IMR-90 (cell line): ENCODE results near the gene GGA3. TPM values are rescaled to one million over a fixed set of nuclear protein-coding genes. Genes with fewer than 3 reads are reported as not detected.

Source experiments
- ATAC-seq: fragments of 200-7000 bp; cut with Tn5 transposase; 2 replicates; pipeline ENCODE4 v1.9.1; 2020; ENCODE audit warnings: low read depth, mild to moderate bottlenecking, moderate library complexity
- BruUV-seq: library from RNA; stranded (reverse); fragments of 400-500 nt; replicated peaks from 2 replicates; lab custom pipeline; 2021; lab: Mats Ljungman, UMichigan
- CTCF ChIA-PET: fragments of 300-600 bp; formaldehyde crosslinking; extraction: SDS; loops from one replicate; lab custom pipeline; 2021; ENCODE audit warnings: antibody characterized with exemption; lab: Yijun Ruan, JAX
- POLR2A ChIA-PET: fragments of 300-600 bp; sonication (Branson Sonifier 250); formaldehyde crosslinking; loops from one replicate; lab custom pipeline; 2022; ENCODE audit warnings: antibody characterized with exemption; ENCODE audit not compliant: unreplicated experiment; lab: Charles Lee
- DNase-seq: peaks from one replicate; pipeline ENCODE4 v3.0.0; 2013
- H2AFZ ChIP-seq: replicated peaks from 2 replicates; pipeline ENCODE3; 2013; ENCODE audit warnings: low read length, mild to moderate bottlenecking; ENCODE audit not compliant: poor library complexity
- H2AK5ac ChIP-seq: 2 replicates; pipeline ENCODE4 v1.6.1; 2013; ENCODE audit warnings: low read depth, low read length, inconsistent platforms
- H2AK9ac ChIP-seq: replicated peaks from 2 replicates; pipeline ENCODE3; 2013; ENCODE audit warnings: mild to moderate bottlenecking, low read depth, low read length, moderate library complexity; ENCODE audit not compliant: poor library complexity
- H2BK120ac ChIP-seq: 2 replicates; pipeline ENCODE4 v1.6.1; 2013; ENCODE audit warnings: low read depth, low read length, inconsistent platforms
- H2BK15ac ChIP-seq: 3 replicates; pipeline ENCODE4 v1.6.1; 2013; ENCODE audit warnings: low read depth, low read length, inconsistent platforms
- H2BK20ac ChIP-seq: 2 replicates; pipeline ENCODE4 v1.6.1; 2013; ENCODE audit warnings: low read depth, mild to moderate bottlenecking, inconsistent platforms, low read length, moderate library complexity
- H2BK5ac ChIP-seq: 2 replicates; pipeline ENCODE4 v1.6.1; 2013; ENCODE audit warnings: mild to moderate bottlenecking, low read depth, low read length, inconsistent platforms; ENCODE audit not compliant: poor library complexity, severe bottlenecking
- H3K14ac ChIP-seq: replicated peaks from 2 replicates; pipeline ENCODE4 v1.6.1; 2013; ENCODE audit warnings: low read depth, low read length, inconsistent platforms
- H3K18ac ChIP-seq: 2 replicates; pipeline ENCODE4 v1.6.1; 2013; ENCODE audit warnings: low read depth, low read length, control low read depth
- H3K23ac ChIP-seq: 2 replicates; pipeline ENCODE4 v1.6.1; 2013; ENCODE audit warnings: low read depth, low read length, inconsistent platforms
- H3K27ac ChIP-seq: 2 replicates; pipeline ENCODE4 v1.5.1; 2013; ENCODE audit warnings: mild to moderate bottlenecking, control low read depth, low read length; ENCODE audit not compliant: insufficient read depth
- H3K27me3 ChIP-seq: 2 replicates; pipeline ENCODE4 v1.6.1; 2013; ENCODE audit warnings: low read length; ENCODE audit not compliant: control insufficient read depth, insufficient read depth
- H3K36me3 ChIP-seq: 2 replicates; pipeline ENCODE4 v1.6.1; 2013; ENCODE audit warnings: low read length, mixed read lengths; ENCODE audit not compliant: control insufficient read depth, insufficient read depth
- H3K4ac ChIP-seq: 2 replicates; pipeline ENCODE4 v1.6.1; 2013; ENCODE audit warnings: low read depth, low read length, inconsistent platforms
- H3K4me1 ChIP-seq: 2 replicates; pipeline ENCODE4 v1.6.1; 2013; ENCODE audit warnings: low read length, mixed read lengths; ENCODE audit not compliant: control insufficient read depth, insufficient read depth
- H3K4me2 ChIP-seq: 2 replicates; pipeline ENCODE4 v1.6.1; 2013; ENCODE audit warnings: low read depth, mild to moderate bottlenecking, control low read depth, low read length, moderate library complexity
- H3K4me3 ChIP-seq: 2 replicates; pipeline ENCODE4 v1.5.1; 2013; ENCODE audit warnings: low read depth, mild to moderate bottlenecking, control low read depth, low read length, moderate library complexity; ENCODE audit not compliant: insufficient read depth
- H3K56ac ChIP-seq: 2 replicates; pipeline ENCODE4 v1.6.1; 2013; ENCODE audit warnings: low read length, inconsistent platforms; ENCODE audit not compliant: insufficient read depth; ENCODE audit errors: extremely low read depth
- H3K79me1 ChIP-seq, 2 experiments: 2 replicates each; pipeline ENCODE4 v1.6.1; 2013; ENCODE audit warnings: low read length in 2 of 2, inconsistent platforms in 1 of 2, low read depth in 1 of 2
- H3K9ac ChIP-seq: 2 replicates; pipeline ENCODE4 v1.6.1; 2013; ENCODE audit warnings: low read depth, low read length, control low read depth
- H3K9me1 ChIP-seq: 2 replicates; pipeline ENCODE4 v1.6.1; 2013; ENCODE audit warnings: low read length, inconsistent platforms; ENCODE audit not compliant: insufficient read depth
- H3K9me3 ChIP-seq: 2 replicates; pipeline ENCODE4 v1.6.1; 2013; ENCODE audit warnings: low read length; ENCODE audit not compliant: control insufficient read depth, insufficient read depth
- H4K20me1 ChIP-seq: 2 replicates; pipeline ENCODE4 v1.6.1; 2013; ENCODE audit warnings: low read length, inconsistent platforms; ENCODE audit not compliant: insufficient read depth
- H4K5ac ChIP-seq: 2 replicates; pipeline ENCODE4 v1.6.1; 2013; ENCODE audit warnings: mild to moderate bottlenecking, low read depth, low read length, control low read depth
- H4K8ac ChIP-seq, 2 experiments: 2 replicates each; pipeline ENCODE4 v1.6.1; 2013; ENCODE audit warnings: low read depth in 2 of 2, low read length in 2 of 2, control low read depth in 1 of 2, inconsistent platforms in 1 of 2
- H4K91ac ChIP-seq: 2 replicates; pipeline ENCODE4 v1.6.1; 2013; ENCODE audit warnings: low read depth, low read length, inconsistent platforms; ENCODE audit not compliant: insufficient read depth
- BHLHE40 ChIP-seq: fragments of 150-350 bp; IDR thresholded peaks from 2 replicates; pipeline ENCODE4 v1.6.1; 2016; ENCODE audit warnings: mild to moderate bottlenecking, low read depth, low read length
- CEBPB ChIP-seq: IDR thresholded peaks from 2 replicates; pipeline ENCODE4 v1.6.1; 2012; ENCODE audit warnings: low read depth, low read length, improper control_type of control experiment
- FOS ChIP-seq: fragments of 150-350 bp; IDR thresholded peaks from 2 replicates; pipeline ENCODE4 v1.6.1; 2016; ENCODE audit warnings: low read depth, low read length
- MAFK ChIP-seq: IDR thresholded peaks from 2 replicates; pipeline ENCODE4 v1.6.1; 2012; ENCODE audit warnings: low read depth, low read length, improper control_type of control experiment
- MAZ ChIP-seq: IDR thresholded peaks from 2 replicates; pipeline ENCODE4 v1.6.1; 2012; ENCODE audit warnings: low read depth, mild to moderate bottlenecking, low read length, improper control_type of control experiment, moderate library complexity, borderline replicate concordance
- SMC3 ChIP-seq: fragments of 150-350 bp; IDR thresholded peaks from 2 replicates; pipeline ENCODE4 v1.6.1; 2016; ENCODE audit warnings: low read depth, mild to moderate bottlenecking, antibody characterized with exemption, low read length, moderate library complexity
- USF2 ChIP-seq: fragments of 150-350 bp; IDR thresholded peaks from 2 replicates; pipeline ENCODE4 v1.6.1; 2017; ENCODE audit warnings: mild to moderate bottlenecking, antibody characterized with exemption, low read length, low read depth
- WGBS, 2 experiments: methylation state at CpG; one replicate each; pipeline versions ENCODE4 v1.1.5 to v1.1.7; 2013; ENCODE audit warnings: missing lambda C conversion rate in 2 of 2; ENCODE audit not compliant: insufficient read length in 1 of 2; ENCODE audit errors: extremely low coverage in 2 of 2; 5-methylcytosine and 5-hydroxymethylcytosine counted together
- dilution Hi-C: fragments of 300-500 bp; cut with HindIII; formaldehyde crosslinking; loops from one replicate; pipeline ENCODE4 v1.14.3; 2018; ENCODE audit warnings: low sequenced_read_pairs; ENCODE audit not compliant: unreplicated experiment
- in situ Hi-C: fragments of 300-500 bp; cut with MboI; formaldehyde crosslinking; loops from 3 replicates; pipeline ENCODE4 v1.14.3; 2019; ENCODE audit warnings: low sequenced_read_pairs, inconsistent platforms, mixed read lengths
- intact Hi-C: fragments of 100-400 bp; cut with micrococcal nuclease; formaldehyde crosslinking; loops from 2 replicates; pipeline ENCODE4 v1.10.0; 2022
- polyA plus RNA-seq, 3 experiments: library from polyadenylated mRNA; depleted of rRNA; stranded (reverse); fragments of >200 nt; gene quantifications; 2 replicates each; pipeline ENCODE4 v1.2.3, GENCODE V29; 2012; ENCODE audit warnings: low replicate concordance in 1 of 3
- total RNA-seq: library from RNA; depleted of rRNA; stranded (reverse); fragments of >200 nt; gene quantifications from 2 replicates; pipeline ENCODE4 v1.2.3, GENCODE V29; 2012

GGA3 gene
- total and polyA plus RNA-seq, 2 of the 4 experiments (the other 2 are of a cell fraction): 15.1 to 35.2 TPM

GRCh38 chr17:75273977-75274708 lies 12.7 kb upstream of the GGA3 start:
- ATAC-seq (no peak), DNase-seq (peak; percentile 77)
- no peak overlapping the region for H4K5ac ChIP-seq
- no peaks in the 10 kb centered on the region for H3K36me3 ChIP-seq
- H3K9me3 ChIP-seq: no peaks in the 10 kb centered on the region
- no peak overlapping the region for H4K91ac ChIP-seq
- no peak overlapping the region for H2AFZ ChIP-seq
- no peak overlapping the region for H3K4ac ChIP-seq
- no peaks in the 10 kb centered on the region; the same call in none of the 2 replicates for H4K20me1 ChIP-seq
- H4K8ac ChIP-seq: peak overlapping the region in 1 of 2 experiments; percentile 26; a peak in 1 of 4 replicates
- H3K56ac ChIP-seq: no peak overlapping the region
- WGBS, 2 experiments: 18% methylated on average over 3 of the region's 7 CpGs; no CpG with 5 or more reads in 1 of the 2 experiments
- in situ Hi-C loops: no loop called here
- no peak overlapping the region; the same call in 1 of the 2 replicates for H3K14ac ChIP-seq
- H3K18ac ChIP-seq: no peak overlapping the region
- H2BK120ac ChIP-seq: no peak overlapping the region
- H3K27me3 ChIP-seq: no peaks in the 10 kb centered on the region
- H3K23ac ChIP-seq: no peak overlapping the region
- ChIA-PET POLR2A (no interaction called here), CTCF (interaction anchor here (1.1 kb wide), 1 partner anchor 120 kb away, joined by 3 read pairs; no protein-coding TSS in a partner anchor)
- peaks cover 18% of the 10 kb centered on the region for H3K4me1 ChIP-seq
- H3K79me1 ChIP-seq: peaks cover 4 to 11% of the 10 kb centered on the region in 2 experiments; a peak in 3 of 4 replicates
- no peak overlapping the region for H2AK9ac ChIP-seq
- dilution Hi-C loops: no loop called here
- H3K9me1 ChIP-seq: peaks cover 17% of the 10 kb centered on the region
- no peak overlapping the region for H3K27ac ChIP-seq
- H2BK5ac ChIP-seq: no peak overlapping the region
- H3K9ac ChIP-seq: no peak overlapping the region
- no peak overlapping the region for H2BK15ac ChIP-seq
- H3K4me2 ChIP-seq: no peak overlapping the region
- no peak overlapping the region for H3K4me3 ChIP-seq
- BruUV-seq: no TSS peak
- TF ChIP-seq CEBPB (0 out of 2 replicates have a peak, but pooled peaks have one; percentile 34), SMC3 (no peak), MAZ (no peak), BHLHE40 (no peak), MAFK (no peak), FOS (no peak), USF2 (no peak)
- intact Hi-C loops: loop anchor here (10.0 kb wide), 1 partner anchor 241 kb away; the partner anchor contains the start of genes CASKIN2 and TSEN54
- H2BK20ac ChIP-seq: no peak overlapping the region
- H2AK5ac ChIP-seq: no peak overlapping the region
